Transverse colon (tissue), 4 donors: ENCODE data around the gene DPH3. TPM values are rescaled to one million over a fixed set of nuclear protein-coding genes. Genes with fewer than 3 reads are reported as not detected.

ENCODE experiments used
- DNase-seq: peaks from one replicate; pipeline ENCODE4 v3.0.0-alpha.2; 2019
- H3K27ac ChIP-seq, 4 donors: fragments of 200-600 bp; sonication (generic); 2 replicates each; pipeline ENCODE4 v1.5.1; 2016 to 2018; ENCODE audit warnings: inconsistent platforms in 4 of 4
- H3K27me3 ChIP-seq: fragments of 200-600 bp; sonication (generic); 2 replicates; pipeline ENCODE4 v1.5.1; 2017; ENCODE audit warnings: inconsistent platforms
- H3K36me3 ChIP-seq, 4 donors: fragments of 200-600 bp; sonication (generic); 2 replicates each; pipeline ENCODE4 v1.5.1; 2017 to 2019; ENCODE audit warnings: inconsistent platforms in 4 of 4
- H3K4me1 ChIP-seq, 4 donors: fragments of 200-600 bp; sonication (generic); 2 replicates each; pipeline ENCODE4 v1.5.1; 2017 to 2020; ENCODE audit warnings: inconsistent platforms in 4 of 4
- H3K4me3 ChIP-seq, 4 donors: fragments of 200-600 bp; sonication (generic); 1 replicate in 1 of 4; 2 replicates in 3 of 4; pipeline versions ENCODE4 v1.5.1 to v1.6.1; 2017 to 2019; ENCODE audit warnings: inconsistent platforms in 4 of 4
- H3K9me3 ChIP-seq, 2 donors: fragments of 200-600 bp; sonication (generic); 2 replicates each; pipeline ENCODE4 v1.5.1; 2017 to 2019; ENCODE audit warnings: inconsistent platforms in 2 of 2
- EP300 ChIP-seq: sonication (generic); formaldehyde crosslinking; IDR thresholded peaks from one replicate; pipeline ENCODE4 v1.6.1; 2017; ENCODE audit warnings: antibody characterized with exemption, low read depth
- POLR2A ChIP-seq: fragments of 450-650 bp; IDR thresholded peaks from one replicate; pipeline ENCODE4 v1.6.1; 2016; ENCODE audit warnings: antibody characterized with exemption, mild to moderate bottlenecking, moderate library complexity
- POLR2AphosphoS5 ChIP-seq, 3 donors: sonication (generic); formaldehyde crosslinking; IDR thresholded peaks; one replicate each; pipeline ENCODE4 v1.6.1; 2016; ENCODE audit warnings: antibody characterized with exemption in 3 of 3
- WGBS, 2 donors: methylation state at CpG; one replicate each; pipeline ENCODE4 v1.1.5; 2018; ENCODE audit warnings: low coverage in 1 of 2; 5-methylcytosine and 5-hydroxymethylcytosine counted together
- in situ Hi-C, 4 donors: fragments of 200-750 bp; cut with MboI; loops; one replicate each; pipeline versions ENCODE4 v1.15.0 to v1.15.1; 2017; ENCODE audit warnings: low sequenced_read_pairs in 3 of 4, low pct_ligation_motif_present in 1 of 4, low pct_unique_long_range_greater_than_20kb in 1 of 4
- intact Hi-C: fragments of 100-400 bp; cut with DNase I; formaldehyde crosslinking; loops from one replicate; pipeline ENCODE4 v1.15.1; 2023; ENCODE audit warnings: low total_unique reads
- total RNA-seq, 4 donors: library from RNA; depleted of rRNA; stranded (reverse); fragments of >200 nt; gene quantifications; one replicate each; pipeline ENCODE4 v1.1.0, GENCODE V29; 2016
- TF ChIP-seq, protein P1 (sequence below), 5 experiments: fragments of 200-600 bp in 3 of 5; fragments of 450-650 bp in 2 of 5; sonication (generic) in 3 of 5; IDR thresholded peaks; 1 replicate in 2 of 5; 2 replicates in 3 of 5; pipeline ENCODE4 v1.5.1; 2016 to 2017; ENCODE audit warnings: antibody characterized with exemption in 5 of 5, inconsistent platforms in 3 of 5, mild to moderate bottlenecking in 2 of 5, moderate library complexity in 1 of 5

The DPH3 gene
- total RNA-seq, 4 donors from 2014 or later: 5.0 to 22.4 (median 12.4) TPM

DNA sequence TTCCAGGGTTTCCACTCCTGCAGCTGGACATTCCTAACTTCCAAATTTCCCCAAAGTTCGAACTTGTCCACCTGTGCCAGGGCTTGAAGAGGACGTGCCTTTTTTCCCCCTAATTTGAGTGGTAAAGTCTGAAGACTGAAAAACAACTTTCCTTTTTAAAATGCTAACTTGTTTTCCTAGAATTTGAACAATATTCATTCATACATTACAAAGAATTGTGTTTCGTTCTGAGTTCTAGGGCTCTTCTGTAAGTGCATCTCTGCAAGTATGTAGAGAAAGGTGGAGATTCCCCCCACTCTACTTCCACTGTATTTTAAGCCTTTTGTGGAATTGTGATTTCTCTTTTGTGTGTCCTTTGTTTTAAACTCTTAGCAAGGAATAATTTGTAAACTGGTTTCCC is 9.4 kb downstream of the DPH3 start:
- Histone ChIP-seq H3K4me1 (peaks cover 0 to 9% (median 0%) of the 10 kb centered on the region in 4 donors), H3K27ac (no peak overlapping the region), H3K9me3 (no peaks in the 10 kb centered on the region), H3K27me3 (no peaks in the 10 kb centered on the region), H3K36me3 (peaks cover 0 to 13% (median 3%) of the 10 kb centered on the region in 4 donors), H3K4me3 (no peak overlapping the region)
- in situ Hi-C loops (loop anchor here in 2 of 4 donors (25.0 kb wide), 3 partner anchors 443 to 1043 kb away; partner anchors contain the start of gene CAPN7 (in 1 of the 2)), intact Hi-C loops (no loop called here)
- DNase-seq: no peak
- no peak for TF ChIP-seq EP300
- no peak for TF ChIP-seq POLR2A
- TF ChIP-seq POLR2AphosphoS5 (IDR thresholded peaks at IDR 0.05): no peak
- TF ChIP-seq, protein P1, sequence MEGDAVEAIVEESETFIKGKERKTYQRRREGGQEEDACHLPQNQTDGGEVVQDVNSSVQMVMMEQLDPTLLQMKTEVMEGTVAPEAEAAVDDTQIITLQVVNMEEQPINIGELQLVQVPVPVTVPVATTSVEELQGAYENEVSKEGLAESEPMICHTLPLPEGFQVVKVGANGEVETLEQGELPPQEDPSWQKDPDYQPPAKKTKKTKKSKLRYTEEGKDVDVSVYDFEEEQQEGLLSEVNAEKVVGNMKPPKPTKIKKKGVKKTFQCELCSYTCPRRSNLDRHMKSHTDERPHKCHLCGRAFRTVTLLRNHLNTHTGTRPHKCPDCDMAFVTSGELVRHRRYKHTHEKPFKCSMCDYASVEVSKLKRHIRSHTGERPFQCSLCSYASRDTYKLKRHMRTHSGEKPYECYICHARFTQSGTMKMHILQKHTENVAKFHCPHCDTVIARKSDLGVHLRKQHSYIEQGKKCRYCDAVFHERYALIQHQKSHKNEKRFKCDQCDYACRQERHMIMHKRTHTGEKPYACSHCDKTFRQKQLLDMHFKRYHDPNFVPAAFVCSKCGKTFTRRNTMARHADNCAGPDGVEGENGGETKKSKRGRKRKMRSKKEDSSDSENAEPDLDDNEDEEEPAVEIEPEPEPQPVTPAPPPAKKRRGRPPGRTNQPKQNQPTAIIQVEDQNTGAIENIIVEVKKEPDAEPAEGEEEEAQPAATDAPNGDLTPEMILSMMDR (IDR thresholded peaks at IDR 0.05): no peak
- 66 to 74% methylated on average over 2 to 3 of the region's 3 CpGs for WGBS, 2 donors

DNA sequence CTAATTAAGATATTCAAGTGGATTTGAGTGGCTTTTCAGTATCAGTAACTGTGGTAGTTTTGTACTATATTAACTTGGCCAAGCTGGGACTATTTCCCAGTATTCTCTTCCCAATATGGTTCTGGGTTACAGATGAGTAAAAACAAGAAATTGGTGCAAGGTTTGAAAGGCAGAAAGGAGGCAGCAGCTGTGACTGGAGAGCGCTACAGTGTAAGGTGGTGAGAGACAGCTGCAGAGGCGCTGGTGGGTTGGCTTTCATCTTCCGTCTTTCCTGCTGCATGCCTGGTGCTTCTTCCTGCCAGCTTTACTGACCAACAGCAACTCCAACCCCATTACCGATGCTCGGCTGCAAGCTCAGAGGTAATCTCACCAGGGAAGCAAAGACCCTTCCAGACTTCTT is 9.8 kb downstream of the DPH3 start:
- Histone ChIP-seq H3K27ac (no peak overlapping the region), H3K9me3 (no peaks in the 10 kb centered on the region), H3K27me3 (no peaks in the 10 kb centered on the region), H3K4me3 (no peak overlapping the region), H3K36me3 (peaks cover 0 to 9% (median under 1%) of the 10 kb centered on the region in 4 donors), H3K4me1 (peaks cover 0 to 9% (median 0%) of the 10 kb centered on the region in 4 donors)
- DNase-seq: no peak
- WGBS, 2 donors: 82 to 86% methylated on average over 1 to 5 of the region's 5 CpGs
- intact Hi-C loops (no loop called here), in situ Hi-C loops (loop anchor here in 2 of 4 donors (25.0 kb wide), 3 partner anchors 443 to 1043 kb away; partner anchors contain the start of gene CAPN7 (in 1 of the 2))
- no peak for TF ChIP-seq POLR2A
- TF ChIP-seq, protein P1 (IDR thresholded peaks at IDR 0.05): no peak
- no peak for TF ChIP-seq POLR2AphosphoS5 (IDR thresholded peaks at IDR 0.05)
- no peak for TF ChIP-seq EP300

DNA sequence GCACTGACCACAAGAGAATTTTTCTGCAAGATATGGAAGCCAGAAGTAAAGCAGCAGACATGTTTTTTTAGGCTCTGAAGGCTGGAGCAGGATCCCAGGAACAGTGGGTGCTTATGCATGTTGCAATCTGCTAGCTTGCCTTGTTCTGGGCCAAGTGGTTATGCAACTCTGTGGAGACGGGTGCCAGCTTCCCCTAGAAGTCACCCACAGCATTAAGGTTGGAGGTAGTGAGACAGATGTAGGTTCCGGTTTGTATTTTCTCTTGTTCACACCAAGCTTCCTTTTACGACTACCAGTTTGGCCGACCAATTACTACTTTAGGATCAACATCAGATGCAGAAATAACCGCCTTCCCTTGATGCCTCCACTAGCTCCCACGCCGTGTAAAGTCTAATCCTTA is 11.1 kb downstream of the DPH3 start:
- H3K27ac ChIP-seq: no peak overlapping the region
- TF ChIP-seq POLR2AphosphoS5 (IDR thresholded peaks at IDR 0.05): no peak
- no peak for TF ChIP-seq EP300
- TF ChIP-seq, protein P1 (IDR thresholded peaks at IDR 0.05): no peak
- no peak for TF ChIP-seq POLR2A
- peaks cover 0 to 9% (median 0%) of the 10 kb centered on the region in 4 donors for H3K4me1 ChIP-seq
- intact Hi-C loops (no loop called here), in situ Hi-C loops (loop anchor here in 2 of 4 donors (25.0 kb wide), 3 partner anchors 441 to 1041 kb away; partner anchors contain the start of gene CAPN7 (in 1 of the 2))
- H3K4me3 ChIP-seq: no peak overlapping the region
- 89 to 90% methylated on average over 7 of the region's 7 CpGs for WGBS, 2 donors
- no peaks in the 10 kb centered on the region for H3K9me3 ChIP-seq
- no peaks in the 10 kb centered on the region for H3K36me3 ChIP-seq
- DNase-seq: peak; percentile 24
- no peaks in the 10 kb centered on the region for H3K27me3 ChIP-seq

DNA sequence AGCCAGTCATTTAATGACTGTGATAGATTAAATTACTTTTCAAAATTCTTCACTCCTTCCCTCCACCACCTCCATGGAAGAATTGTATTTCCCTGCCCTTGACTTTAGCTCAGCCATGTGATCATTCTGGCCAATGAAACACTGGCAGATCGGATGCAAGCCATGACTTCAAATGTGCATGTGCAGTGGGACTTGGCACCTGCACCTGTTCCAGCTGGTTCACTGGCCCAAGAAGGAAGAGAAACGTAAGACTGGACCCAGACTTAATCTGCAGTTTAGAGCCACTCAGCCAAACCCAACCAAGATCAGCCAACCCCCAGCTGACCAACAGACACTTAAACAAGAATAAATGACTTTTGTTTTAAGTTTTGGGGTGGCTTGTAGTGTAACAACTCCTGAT is 11.8 kb downstream of the DPH3 start:
- TF ChIP-seq, protein P1 (IDR thresholded peaks at IDR 0.05): no peak
- no peak for TF ChIP-seq EP300
- no peak for TF ChIP-seq POLR2AphosphoS5 (IDR thresholded peaks at IDR 0.05)
- no peak for TF ChIP-seq POLR2A
- 67 to 83% methylated on average over 2 of the region's 2 CpGs for WGBS, 2 donors
- Histone ChIP-seq H3K4me3 (no peak overlapping the region), H3K36me3 (no peaks in the 10 kb centered on the region), H3K4me1 (peaks cover 0 to 9% (median 0%) of the 10 kb centered on the region in 4 donors), H3K9me3 (no peaks in the 10 kb centered on the region), H3K27me3 (no peaks in the 10 kb centered on the region), H3K27ac (no peak overlapping the region)
- no peak for DNase-seq
- intact Hi-C loops: no loop called here
- in situ Hi-C loops: loop anchor here in 2 of 4 donors (25.0 kb wide), 3 partner anchors 441 to 1041 kb away; partner anchors contain the start of gene CAPN7 (in 1 of the 2)
